ENCODE results near the gene MLST8.

The MLST8 gene

GRCh38 chr16:2246301-2246885 lies 41.1 kb downstream of the MLST8 start:
- no peaks in the 10 kb centered on the region for H4K20me1 ChIP-seq (ENCODE audit: insufficient read depth, low read length)
- H3F3A ChIP-seq (ENCODE audit: insufficient read depth, low read length) = no peaks in the 10 kb centered on the region
- peaks cover 7% of the 10 kb centered on the region for H3K4me1 ChIP-seq (ENCODE audit: insufficient read depth, low read length, severe bottlenecking)
- no peaks in the 10 kb centered on the region for H3K9me2 ChIP-seq (ENCODE audit: low read depth, low read length)
- H2AFZ ChIP-seq (ENCODE audit: low read length) = no peak overlapping the region
- H3K9ac ChIP-seq (ENCODE audit: low read length) = no peak overlapping the region
- H3K27ac ChIP-seq (ENCODE audit: low read depth, low read length, poor library complexity, severe bottlenecking) = no peak overlapping the region
- no peak overlapping the region for H3K4me2 ChIP-seq (ENCODE audit: low read length)
- no peak overlapping the region for H3K4me3 ChIP-seq (ENCODE audit: low read depth, low read length, poor library complexity, severe bottlenecking)
- H3K9me3 ChIP-seq (ENCODE audit: low read length) = no peaks in the 10 kb centered on the region
- peaks cover 9% of the 10 kb centered on the region for H3K79me2 ChIP-seq (ENCODE audit: insufficient read depth, low read length)
- H3K36me3 ChIP-seq (ENCODE audit: insufficient read depth, low read length) = peaks cover 52% of the 10 kb centered on the region
- no peak for TF ChIP-seq EZH2 (IDR thresholded peaks at IDR 0.05; ENCODE audit: borderline replicate concordance, low read length)
- TF ChIP-seq CTCF (IDR thresholded peaks at IDR 0.05; ENCODE audit: low read length) = no peak
- H3K27me3 ChIP-seq (ENCODE audit: insufficient read depth, low read length) = no peaks in the 10 kb centered on the region

- Histone ChIP-seq H3F3A (ENCODE audit: insufficient read depth, low read length) (peaks cover 15% of the 10 kb centered on the region), H3K9me2 (ENCODE audit: low read depth, low read length) (no peaks in the 10 kb centered on the region), H3K4me2 (ENCODE audit: low read length) (peak overlapping the region; percentile 82), H3K27ac (ENCODE audit: low read depth, low read length, poor library complexity, severe bottlenecking) (peak overlapping the region; percentile 58), H4K20me1 (ENCODE audit: insufficient read depth, low read length) (no peaks in the 10 kb centered on the region), H3K9ac (ENCODE audit: low read length) (peak overlapping the region; percentile 74), H3K27me3 (ENCODE audit: insufficient read depth, low read length) (no peaks in the 10 kb centered on the region), H3K79me2 (ENCODE audit: insufficient read depth, low read length) (peaks cover 9% of the 10 kb centered on the region), H2AFZ (ENCODE audit: low read length) (no peak overlapping the region), H3K9me3 (ENCODE audit: low read length) (no peaks in the 10 kb centered on the region), H3K4me3 (ENCODE audit: low read depth, low read length, poor library complexity, severe bottlenecking) (peak overlapping the region; percentile 70), H3K4me1 (ENCODE audit: insufficient read depth, low read length, severe bottlenecking) (peaks cover 29% of the 10 kb centered on the region), H3K36me3 (ENCODE audit: insufficient read depth, low read length) (peaks cover 46% of the 10 kb centered on the region)
- TF ChIP-seq EZH2 (IDR thresholded peaks at IDR 0.05; ENCODE audit: borderline replicate concordance, low read length) (no peak), CTCF (IDR thresholded peaks at IDR 0.05; ENCODE audit: low read length) (no peak)
These were observed 45.5 kb downstream of the MLST8 start for GRCh38 chr16:2250652-2251295.

- H3K4me3 ChIP-seq (ENCODE audit: low read depth, low read length, poor library complexity, severe bottlenecking) = peak within 1 kb of the TSS; percentile 70
- H2AFZ ChIP-seq (ENCODE audit: low read length) = no peak within 1 kb of the TSS
- TF ChIP-seq EZH2 (IDR thresholded peaks at IDR 0.05; ENCODE audit: borderline replicate concordance, low read length) (no peak), CTCF (IDR thresholded peaks at IDR 0.05; ENCODE audit: low read length) (peak; percentile 54)
- peaks cover 29% of the 10 kb centered on the region for H3K4me1 ChIP-seq (ENCODE audit: insufficient read depth, low read length, severe bottlenecking)
- no peaks in the 10 kb centered on the region for H4K20me1 ChIP-seq (ENCODE audit: insufficient read depth, low read length)
- H3K79me2 ChIP-seq (ENCODE audit: insufficient read depth, low read length) = peaks cover 9% of the 10 kb centered on the region
- no peaks in the 10 kb centered on the region for H3K9me2 ChIP-seq (ENCODE audit: low read depth, low read length)
- no peaks in the 10 kb centered on the region for H3K27me3 ChIP-seq (ENCODE audit: insufficient read depth, low read length)
- peaks cover 46% of the 10 kb centered on the region for H3K36me3 ChIP-seq (ENCODE audit: insufficient read depth, low read length)
- H3K4me2 ChIP-seq (ENCODE audit: low read length) = peak within 1 kb of the TSS; percentile 82
- peaks cover 15% of the 10 kb centered on the region for H3F3A ChIP-seq (ENCODE audit: insufficient read depth, low read length)
- H3K27ac ChIP-seq (ENCODE audit: low read depth, low read length, poor library complexity, severe bottlenecking) = peak within 1 kb of the TSS; percentile 81
- peak within 1 kb of the TSS; percentile 74 for H3K9ac ChIP-seq (ENCODE audit: low read length)
- H3K9me3 ChIP-seq (ENCODE audit: low read length) = no peaks in the 10 kb centered on the region
These were observed 46.2 kb downstream of the MLST8 start, which contains the start of gene ECI1 for GRCh38 chr16:2251296-2252111. ECI1 (minus strand) TSS chr16:2251587; CDS start chr16:2251566, 21 bp downstream.

All from OCI-LY1 (cell line).